Measurements from ENCODE around the gene AHRR.

DNA sequence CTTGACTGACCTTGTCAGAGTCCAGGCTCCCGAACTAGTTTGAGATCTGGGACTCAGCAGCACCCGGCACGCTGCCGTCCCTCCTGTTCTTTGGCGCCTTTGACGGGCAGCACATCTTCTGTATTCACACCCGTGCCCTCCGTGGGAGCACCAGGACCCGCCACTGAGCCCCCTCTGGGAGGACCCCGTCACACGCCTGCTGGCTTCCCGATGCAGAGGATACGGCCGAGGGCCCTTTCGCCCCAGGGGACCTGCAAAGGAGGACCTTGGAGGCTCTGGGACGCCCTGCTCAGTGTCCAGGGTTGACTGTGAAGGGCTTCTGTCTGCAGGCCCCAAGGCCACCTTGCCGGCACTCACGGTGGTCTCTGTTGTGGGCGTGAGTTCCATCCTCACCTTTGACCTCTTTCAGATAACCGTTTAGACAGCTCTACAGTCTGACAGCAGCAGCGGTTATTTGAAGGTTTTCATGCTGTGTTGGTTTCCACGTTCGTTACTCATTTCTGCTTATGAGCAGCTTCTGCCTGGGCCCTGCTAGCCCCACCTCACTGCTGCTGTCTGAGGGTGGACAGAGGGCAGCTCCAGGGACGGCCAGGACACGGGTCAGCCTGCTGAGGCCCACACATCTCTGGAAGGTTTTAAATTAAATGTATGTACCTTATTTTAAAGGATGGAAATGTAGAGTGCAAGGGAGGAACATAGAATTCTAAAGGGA lies 108.9 kb downstream of the AHRR start:
- TF ChIP-seq, protein P1, sequence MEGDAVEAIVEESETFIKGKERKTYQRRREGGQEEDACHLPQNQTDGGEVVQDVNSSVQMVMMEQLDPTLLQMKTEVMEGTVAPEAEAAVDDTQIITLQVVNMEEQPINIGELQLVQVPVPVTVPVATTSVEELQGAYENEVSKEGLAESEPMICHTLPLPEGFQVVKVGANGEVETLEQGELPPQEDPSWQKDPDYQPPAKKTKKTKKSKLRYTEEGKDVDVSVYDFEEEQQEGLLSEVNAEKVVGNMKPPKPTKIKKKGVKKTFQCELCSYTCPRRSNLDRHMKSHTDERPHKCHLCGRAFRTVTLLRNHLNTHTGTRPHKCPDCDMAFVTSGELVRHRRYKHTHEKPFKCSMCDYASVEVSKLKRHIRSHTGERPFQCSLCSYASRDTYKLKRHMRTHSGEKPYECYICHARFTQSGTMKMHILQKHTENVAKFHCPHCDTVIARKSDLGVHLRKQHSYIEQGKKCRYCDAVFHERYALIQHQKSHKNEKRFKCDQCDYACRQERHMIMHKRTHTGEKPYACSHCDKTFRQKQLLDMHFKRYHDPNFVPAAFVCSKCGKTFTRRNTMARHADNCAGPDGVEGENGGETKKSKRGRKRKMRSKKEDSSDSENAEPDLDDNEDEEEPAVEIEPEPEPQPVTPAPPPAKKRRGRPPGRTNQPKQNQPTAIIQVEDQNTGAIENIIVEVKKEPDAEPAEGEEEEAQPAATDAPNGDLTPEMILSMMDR (IDR thresholded peaks at IDR 0.05), result no peak
- TF ChIP-seq POLR2A (IDR thresholded peaks at IDR 0.05), result no peak
